Thyroid gland (tissue), 4 donors: Measurements from ENCODE around the gene XRCC3.

ENCODE experiments used
- POLR2A ChIP-seq, 2 donors: fragments of 450-650 bp; IDR thresholded peaks; one replicate each; pipeline ENCODE4 v1.6.1; 2017; ENCODE audit warnings: antibody characterized with exemption in 2 of 2, mild to moderate bottlenecking in 2 of 2, moderate library complexity in 1 of 2
- TF ChIP-seq, protein P1 (sequence below), 6 experiments: fragments of 200-600 bp in 3 of 6; fragments of 450-650 bp in 3 of 6; sonication (generic) in 3 of 6; IDR thresholded peaks; one replicate each; pipeline ENCODE4 v1.5.1; 2016 to 2019; ENCODE audit warnings: antibody characterized with exemption in 6 of 6, mild to moderate bottlenecking in 2 of 6, inconsistent platforms in 1 of 6, moderate library complexity in 1 of 6

DNA sequence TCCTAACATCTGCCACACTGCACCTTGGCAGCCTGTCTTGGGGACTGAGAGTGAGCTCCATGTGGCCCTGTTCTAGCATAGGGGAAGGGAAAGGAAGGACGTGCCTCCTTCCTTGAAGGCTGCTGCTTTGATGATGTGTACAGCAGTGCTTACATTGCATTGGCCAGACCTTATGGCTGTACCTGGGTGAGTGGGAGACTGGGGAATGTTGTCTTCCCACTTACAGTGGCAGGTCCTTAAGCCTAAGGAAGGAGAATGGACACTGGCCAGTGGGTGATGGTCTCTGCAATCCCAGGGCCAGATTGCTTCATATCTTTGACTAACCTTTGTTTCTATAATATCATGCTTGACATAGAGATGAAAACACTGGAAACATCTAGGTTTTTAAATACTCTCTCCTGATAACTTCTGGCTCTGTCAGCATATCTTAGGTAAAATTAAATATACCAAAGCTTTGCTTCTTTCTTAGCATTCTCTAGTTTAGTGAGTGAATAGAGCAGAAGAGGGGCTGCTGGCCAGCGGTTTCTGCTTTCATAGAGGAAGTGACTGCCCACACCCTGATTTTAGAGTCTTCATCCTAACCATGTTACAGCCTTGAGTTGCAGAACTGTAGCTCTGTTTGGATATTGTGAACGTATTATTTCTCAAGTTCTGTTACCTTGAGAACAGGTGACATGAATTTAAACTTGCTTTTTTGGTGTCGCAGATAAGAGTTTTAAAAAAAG is 59.1 kb downstream of the XRCC3 start:
- TF ChIP-seq, protein P1, sequence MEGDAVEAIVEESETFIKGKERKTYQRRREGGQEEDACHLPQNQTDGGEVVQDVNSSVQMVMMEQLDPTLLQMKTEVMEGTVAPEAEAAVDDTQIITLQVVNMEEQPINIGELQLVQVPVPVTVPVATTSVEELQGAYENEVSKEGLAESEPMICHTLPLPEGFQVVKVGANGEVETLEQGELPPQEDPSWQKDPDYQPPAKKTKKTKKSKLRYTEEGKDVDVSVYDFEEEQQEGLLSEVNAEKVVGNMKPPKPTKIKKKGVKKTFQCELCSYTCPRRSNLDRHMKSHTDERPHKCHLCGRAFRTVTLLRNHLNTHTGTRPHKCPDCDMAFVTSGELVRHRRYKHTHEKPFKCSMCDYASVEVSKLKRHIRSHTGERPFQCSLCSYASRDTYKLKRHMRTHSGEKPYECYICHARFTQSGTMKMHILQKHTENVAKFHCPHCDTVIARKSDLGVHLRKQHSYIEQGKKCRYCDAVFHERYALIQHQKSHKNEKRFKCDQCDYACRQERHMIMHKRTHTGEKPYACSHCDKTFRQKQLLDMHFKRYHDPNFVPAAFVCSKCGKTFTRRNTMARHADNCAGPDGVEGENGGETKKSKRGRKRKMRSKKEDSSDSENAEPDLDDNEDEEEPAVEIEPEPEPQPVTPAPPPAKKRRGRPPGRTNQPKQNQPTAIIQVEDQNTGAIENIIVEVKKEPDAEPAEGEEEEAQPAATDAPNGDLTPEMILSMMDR (IDR thresholded peaks at IDR 0.05) = no peak
- no peak for TF ChIP-seq POLR2A (IDR thresholded peaks at IDR 0.05)
